NOMO-1 treated with dmso at 0.1 percent for 144 hours (cell line): ENCODE data around the gene C17orf107.

ENCODE experiments used
- DNase-seq: peaks from one replicate; lab custom pipeline; 2025; ENCODE audit not compliant: unreplicated experiment; lab: John Stamatoyannopoulos, UW

C17orf107 gene

DNA sequence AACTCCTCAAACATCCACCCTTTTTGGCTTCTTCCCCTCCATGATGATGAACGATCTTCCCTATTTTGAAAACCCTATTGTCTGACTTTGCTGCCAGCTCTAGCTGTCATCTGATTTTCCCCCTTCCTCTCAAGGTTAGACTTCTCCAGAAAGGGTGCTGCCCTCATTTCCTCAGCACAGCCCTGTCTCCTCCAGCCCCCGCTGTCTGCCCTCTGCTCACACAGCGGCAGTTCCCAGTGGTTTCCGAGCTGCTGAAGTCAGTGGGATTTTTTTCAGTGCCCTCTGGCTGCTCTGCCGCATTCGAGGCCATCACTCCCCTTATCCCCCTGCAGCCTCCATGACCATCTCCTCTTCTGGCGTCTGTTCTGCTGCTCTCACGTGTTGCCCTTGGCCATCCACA is 26.6 kb upstream of the C17orf107 start:
- no peak for DNase-seq

DNA sequence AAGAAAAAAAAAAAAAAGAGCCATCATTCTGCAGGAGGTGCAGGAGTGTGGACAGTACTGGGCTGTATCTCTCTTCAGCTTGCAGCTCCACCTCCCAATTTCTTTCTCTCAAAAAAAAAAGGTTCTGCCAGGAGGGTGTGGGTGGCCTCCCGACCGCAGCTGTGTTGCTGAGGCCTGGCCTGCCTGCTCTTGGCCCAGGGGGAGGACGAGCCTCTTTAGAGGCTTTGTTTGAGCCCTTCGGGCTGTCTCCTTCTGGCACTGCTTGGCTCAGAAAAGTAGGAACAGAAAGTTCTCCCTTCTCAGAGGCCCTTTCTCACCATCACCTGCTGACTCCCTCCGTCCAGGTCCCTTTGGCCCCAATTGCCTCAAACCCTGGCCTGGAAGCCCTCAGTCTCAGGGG is 22.2 kb upstream of the C17orf107 start:
- DNase-seq, result no peak

DNA sequence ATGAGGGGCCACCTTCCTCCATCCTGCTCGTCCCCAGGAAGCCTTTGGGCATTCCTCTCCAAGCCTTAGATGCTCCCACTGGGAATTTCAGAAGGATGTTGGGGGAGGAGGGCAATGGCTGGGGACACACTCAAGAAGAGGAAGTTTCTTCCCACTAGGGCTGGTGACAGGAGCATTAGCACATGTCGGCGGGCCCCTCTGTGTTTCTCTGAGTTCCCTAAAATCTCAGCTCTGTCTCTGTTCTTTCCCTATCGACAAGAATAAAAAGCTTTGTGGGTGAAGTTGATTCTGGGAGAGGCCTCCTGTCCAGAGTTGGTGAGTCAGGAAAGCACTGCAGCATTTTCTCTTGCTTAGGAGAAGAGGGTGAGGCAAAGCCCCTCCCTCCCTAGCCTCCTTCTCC is 19.7 kb upstream of the C17orf107 start:
- DNase-seq, result no peak

GRCh38 chr17:4880857-4881256 is 18.5 kb upstream of the C17orf107 start:
- no peak for DNase-seq

- DNase-seq, result no peak
Observed at GRCh38 chr17:4881761-4882555, 17.4 kb upstream of the C17orf107 start.

DNA sequence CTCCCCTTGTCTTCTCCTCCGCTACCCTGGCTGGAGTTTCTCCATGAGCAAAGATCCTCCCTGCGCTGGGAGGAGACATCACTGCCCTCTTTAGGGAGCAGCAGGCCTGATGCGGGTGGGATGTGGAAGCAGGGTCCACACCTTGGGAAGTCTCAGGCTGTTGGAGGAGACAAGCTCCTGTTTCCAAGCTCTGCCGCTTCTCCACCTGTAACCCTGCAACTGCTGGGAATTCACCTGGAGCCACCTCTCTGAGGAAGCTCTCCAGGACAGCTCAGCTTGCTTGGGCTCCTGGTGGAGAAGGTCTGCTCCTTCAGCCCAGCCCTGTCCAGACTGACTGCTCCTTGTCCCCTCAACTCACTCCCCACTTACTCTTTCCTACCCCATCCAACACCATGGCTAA is 14.8 kb upstream of the C17orf107 start:
- DNase-seq, result no peak

DNA sequence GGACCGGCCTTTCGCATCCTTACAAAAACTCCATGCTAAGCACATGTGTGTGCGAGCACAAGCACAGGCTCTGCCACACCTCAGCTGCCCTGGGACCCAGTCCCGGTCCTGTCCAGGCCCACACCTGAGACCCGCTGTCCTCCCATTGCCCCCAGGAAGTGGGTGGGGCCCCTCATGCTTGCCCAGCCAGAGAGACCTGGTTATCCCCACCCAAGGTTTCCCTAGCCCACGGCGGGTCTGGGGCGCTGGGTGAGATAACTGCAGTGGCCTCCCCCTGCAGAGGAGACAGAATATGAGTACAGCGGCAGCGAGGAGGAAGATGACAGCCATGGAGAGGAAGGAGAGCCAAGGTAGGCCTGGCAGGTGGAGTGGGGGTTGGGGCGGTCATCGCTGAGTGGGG is 12.5 kb upstream of the C17orf107 start:
- DNase-seq, result no peak

DNA sequence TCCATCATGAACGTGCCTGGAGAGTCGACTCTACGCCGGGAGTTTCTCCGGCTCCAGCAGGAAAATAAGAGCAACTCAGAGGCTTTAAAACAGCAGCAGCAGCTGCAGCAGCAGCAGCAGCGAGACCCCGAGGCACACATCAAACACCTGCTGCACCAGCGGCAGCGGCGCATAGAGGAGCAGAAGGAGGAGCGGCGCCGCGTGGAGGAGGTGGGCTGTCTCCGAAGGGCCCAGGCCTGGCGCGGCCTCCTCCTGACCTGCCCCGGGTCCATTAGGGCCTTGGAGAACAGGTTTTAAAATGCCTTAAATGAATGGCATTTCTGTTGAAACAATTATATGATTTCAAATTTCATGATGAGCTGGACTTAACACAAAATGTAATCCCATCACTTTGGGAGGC is 11.8 kb upstream of the C17orf107 start:
- no peak for DNase-seq

DNA sequence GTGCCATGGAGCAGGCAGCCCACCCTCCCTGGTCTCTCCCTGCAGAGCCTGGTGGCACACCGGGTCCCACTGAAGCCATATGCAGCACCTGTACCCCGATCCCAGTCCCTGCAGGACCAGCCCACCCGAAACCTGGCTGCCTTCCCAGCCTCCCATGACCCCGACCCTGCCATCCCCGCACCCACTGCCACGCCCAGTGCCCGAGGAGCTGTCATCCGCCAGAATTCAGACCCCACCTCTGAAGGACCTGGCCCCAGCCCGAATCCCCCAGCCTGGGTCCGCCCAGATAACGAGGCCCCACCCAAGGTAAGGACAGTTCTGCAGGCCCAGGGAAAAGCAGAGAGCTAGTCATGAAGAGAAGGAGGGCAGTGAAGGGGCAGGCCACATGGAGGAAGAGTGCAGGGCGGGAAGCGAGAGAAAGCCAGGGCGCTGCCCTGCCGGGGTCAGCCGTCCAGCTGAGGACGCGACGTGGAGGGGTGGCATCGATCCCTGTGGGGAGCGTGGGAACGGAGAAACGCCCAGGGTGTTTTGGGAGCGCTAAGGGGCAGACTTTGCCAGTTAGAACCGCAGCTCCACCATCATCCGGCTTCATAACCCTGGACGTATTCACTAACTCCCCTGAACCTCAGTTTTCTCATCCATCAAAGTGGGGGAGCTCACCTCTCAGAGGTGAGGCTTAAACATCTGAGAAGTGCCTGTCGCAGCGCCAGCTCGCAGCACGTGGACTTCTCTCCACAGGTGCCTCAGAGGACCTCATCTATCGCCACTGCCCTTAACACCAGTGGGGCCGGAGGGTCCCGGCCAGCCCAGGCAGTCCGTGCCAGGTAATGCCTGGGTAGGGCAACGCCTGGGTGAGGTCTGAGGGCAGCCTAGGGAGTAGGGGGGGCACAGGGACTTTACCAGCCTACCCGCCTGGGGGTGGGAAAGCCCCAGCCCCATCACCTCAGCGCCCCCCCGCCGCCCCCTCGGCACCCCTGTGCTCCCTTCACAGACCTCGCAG is 7.6 kb upstream of the C17orf107 start:
- no peak for DNase-seq

GRCh38 chr17:4892499-4893221 is 6.7 kb upstream of the C17orf107 start:
- no peak for DNase-seq

DNA sequence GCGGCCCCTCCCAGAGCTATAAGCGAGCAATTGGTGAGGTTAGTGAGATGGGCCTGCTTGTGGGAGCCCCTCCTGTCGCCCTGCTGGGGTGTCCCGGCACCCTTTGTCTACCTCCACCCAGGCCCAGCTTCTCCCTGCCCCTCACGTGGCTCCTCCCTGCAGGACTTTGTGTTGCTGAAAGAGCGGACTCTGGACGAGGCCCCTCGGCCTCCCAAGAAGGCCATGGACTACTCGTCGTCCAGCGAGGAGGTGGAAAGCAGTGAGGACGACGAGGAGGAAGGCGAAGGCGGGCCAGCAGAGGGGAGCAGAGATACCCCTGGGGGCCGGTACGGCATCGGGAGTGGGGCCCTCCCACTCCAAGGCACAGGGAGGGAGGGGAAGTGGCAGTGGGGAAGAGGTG is 6.1 kb upstream of the C17orf107 start:
- DNase-seq, result no peak

DNA sequence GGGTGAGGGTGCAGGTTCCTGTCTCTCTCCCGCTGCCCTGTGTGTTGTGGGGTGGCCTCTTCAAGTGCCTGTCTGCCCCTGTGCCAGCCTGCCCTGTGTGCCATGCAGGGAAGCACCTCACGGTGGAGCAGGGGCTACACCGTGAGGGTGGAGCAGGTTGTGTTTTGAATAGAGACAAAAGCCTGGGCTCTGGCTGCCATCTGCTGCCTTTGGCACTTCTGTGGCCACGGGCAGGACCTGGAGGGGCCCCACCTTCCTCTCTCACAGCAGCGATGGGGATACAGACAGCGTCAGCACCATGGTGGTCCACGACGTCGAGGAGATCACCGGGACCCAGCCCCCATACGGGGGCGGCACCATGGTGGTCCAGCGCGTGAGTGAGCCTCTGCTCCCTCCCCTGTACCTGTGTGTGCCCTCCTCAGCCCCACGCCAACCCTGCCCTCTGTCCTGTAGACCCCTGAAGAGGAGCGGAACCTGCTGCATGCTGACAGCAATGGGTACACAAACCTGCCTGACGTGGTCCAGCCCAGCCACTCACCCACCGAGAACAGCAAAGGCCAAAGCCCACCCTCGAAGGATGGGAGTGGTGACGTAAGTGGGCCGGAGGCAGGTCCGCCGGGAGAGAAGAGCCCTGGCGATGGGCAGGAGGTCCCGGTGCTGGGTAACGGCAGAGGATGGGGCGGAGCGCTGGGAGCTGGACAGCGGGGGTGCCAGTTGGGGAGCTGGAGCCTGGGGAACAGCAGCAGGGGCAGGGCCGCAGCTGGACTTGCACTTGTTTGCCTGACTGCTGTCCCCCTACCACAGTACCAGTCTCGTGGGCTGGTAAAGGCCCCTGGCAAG is 5.4 kb upstream of the C17orf107 start:
- no peak for DNase-seq

- DNase-seq, result no peak
Observed at GRCh38 chr17:4895121-4895520, 4.2 kb upstream of the C17orf107 start.

DNA sequence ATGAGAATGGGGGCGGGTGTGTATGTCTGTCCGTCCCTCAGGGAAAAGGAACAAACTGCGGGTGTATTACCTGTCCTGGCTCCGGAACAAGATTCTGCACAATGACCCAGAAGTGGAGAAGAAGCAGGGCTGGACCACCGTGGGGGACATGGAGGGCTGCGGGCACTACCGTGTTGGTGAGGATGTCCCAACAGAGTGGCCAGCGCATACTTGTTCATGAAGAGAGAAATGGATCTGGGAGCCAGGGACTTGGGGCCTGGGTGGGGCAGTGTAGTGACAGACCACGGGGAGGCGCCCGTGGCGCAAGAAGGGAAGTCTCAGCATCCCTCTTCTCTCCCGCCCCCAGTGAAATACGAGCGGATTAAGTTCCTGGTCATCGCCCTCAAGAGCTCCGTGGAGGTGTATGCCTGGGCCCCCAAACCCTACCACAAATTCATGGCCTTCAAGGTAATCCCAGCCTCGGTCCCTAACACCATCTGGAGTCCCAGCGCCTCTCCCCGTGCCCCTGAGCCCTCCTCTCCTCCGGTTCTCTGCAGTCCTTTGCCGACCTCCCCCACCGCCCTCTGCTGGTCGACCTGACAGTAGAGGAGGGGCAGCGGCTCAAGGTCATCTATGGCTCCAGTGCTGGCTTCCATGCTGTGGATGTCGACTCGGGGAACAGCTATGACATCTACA is 3.5 kb upstream of the C17orf107 start:
- DNase-seq, result no peak

GRCh38 chr17:4896332-4897197 is 2.8 kb upstream of the C17orf107 start:
- no peak for DNase-seq

DNA sequence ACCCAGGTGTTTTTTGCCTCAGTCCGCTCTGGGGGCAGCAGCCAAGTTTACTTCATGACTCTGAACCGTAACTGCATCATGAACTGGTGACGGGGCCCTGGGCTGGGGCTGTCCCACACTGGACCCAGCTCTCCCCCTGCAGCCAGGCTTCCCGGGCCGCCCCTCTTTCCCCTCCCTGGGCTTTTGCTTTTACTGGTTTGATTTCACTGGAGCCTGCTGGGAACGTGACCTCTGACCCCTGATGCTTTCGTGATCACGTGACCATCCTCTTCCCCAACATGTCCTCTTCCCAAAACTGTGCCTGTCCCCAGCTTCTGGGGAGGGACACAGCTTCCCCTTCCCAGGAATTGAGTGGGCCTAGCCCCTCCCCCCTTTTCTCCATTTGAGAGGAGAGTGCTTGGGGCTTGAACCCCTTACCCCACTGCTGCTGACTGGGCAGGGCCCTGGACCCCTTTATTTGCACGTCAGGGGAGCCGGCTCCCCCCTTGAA is 2.1 kb upstream of the C17orf107 start:
- no peak for DNase-seq

DNA sequence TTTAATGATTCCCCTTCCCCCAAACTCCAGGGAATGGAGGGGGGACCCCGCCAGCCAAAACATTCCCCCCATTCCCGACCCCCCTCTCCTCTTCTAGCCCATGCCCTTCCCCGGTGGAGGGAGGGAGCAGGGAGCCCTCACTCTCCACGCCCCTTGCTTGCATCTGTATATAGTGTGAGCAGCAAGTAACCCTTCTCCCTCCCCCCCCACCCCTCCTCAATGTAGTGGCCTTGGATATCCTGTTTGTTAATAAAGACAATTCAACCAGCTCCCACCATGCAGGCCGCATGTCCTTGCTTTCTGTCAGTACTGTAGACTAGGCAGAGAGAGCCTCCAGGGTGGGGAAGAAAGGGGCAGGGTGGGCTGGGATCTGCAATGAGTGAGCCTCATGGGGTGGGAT is 1.6 kb upstream of the C17orf107 start:
- no peak for DNase-seq

GRCh38 chr17:4898351-4898750 is 985 bp upstream of the C17orf107 start:
- no peak for DNase-seq

GRCh38 chr17:4898927-4899326 is 409 bp upstream of the C17orf107 start:
- DNase-seq, result no peak
